NCI-H69 (cell line): ENCODE data around the gene MROH8.
"Not testable (repeated sequence)": the region's sequence is repeated elsewhere in the genome, so short reads cannot be mapped to it uniquely, and the experiment has no call there.

Experiments
- DNase-seq: peaks from one replicate; lab custom pipeline; 2025; lab: John Stamatoyannopoulos, UW

Gene MROH8

GRCh38 chr20:37090407-37090806 lies 88.9 kb downstream of the MROH8 start:
- DNase-seq: no peak

DNA sequence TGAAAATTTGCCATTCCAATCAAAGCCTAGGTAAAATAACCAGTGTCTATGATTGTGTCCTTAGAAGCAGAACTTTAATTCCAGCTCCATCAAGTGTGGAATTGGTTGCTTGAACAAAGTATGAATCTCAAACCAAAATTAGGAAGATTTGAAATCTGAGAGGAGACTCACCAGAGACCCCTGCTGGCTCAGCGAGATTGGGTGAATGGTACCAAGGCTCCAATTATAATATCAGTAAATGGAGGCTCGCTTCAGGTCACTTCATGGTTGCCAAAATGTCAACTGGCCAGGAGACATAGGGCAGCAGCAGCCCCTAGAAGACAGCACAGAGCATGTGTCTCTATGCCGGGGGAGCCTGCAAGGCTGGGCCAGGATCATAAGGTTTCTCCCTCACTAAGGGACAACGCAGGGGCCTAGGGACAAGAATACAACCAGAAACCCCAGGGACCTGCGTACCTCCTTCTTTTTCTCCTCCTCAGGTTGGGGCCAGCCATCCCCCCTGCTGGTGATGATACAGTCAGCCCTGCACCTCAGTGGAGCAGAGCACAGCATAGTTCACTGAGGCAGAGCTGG lies 97.5 kb downstream of the MROH8 start:
- DNase-seq: no peak

DNA sequence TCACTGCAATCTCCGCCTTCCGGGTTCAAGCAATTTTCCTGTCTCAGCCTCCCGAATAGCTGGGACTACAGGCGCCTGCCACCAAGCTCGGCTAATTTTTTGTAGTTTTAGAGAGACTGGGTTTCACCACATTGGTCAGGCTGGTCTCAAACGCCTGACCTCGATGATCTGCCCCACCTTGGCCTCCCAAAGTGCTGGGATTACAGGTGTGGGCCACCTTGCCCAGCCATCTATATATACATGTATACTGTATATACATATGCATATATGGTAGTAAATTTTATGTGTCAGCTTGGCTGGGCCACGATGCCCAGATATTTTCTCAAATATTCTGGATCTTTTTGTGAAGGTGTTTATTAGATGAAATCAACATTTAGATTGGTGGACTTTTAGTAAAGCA lies 102.3 kb downstream of the MROH8 start:
- no peak for DNase-seq

DNA sequence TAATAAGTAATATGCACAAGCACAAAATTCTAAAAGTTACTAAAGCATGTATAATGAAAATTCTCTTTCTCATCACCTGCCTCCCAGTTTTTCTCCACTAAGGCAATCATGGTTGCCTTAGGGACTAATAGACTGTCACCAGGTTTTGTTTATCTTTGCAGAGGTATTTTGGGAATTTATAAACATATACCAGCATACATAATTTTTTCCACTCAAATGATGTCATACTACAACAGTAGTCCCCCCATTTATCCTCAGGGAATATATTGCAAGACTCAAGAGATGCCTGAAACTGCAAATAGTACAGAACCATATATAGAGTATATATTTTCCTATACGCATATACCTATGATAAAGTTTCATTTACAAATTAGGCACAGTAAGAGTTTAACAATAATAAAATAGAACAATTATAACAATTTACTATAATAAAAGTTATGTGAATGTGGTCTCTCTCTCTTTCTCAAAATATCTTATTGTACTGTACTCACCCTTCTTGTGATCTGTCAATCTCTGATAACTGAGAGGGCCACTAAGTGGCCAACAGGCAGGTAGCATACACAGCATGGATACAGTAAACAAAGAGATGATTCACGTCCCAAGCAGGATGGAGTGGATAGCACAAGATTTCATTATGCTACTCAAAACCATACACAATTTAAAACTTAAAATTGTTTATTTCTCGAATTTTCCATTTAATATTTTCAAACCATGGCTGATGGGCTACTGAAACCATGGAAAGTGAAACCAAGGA lies 103.2 kb downstream of the MROH8 start:
- no peak for DNase-seq

- DNase-seq: no peak
Observed at GRCh38 chr20:37072293-37073196, 106.8 kb downstream of the MROH8 start.

DNA sequence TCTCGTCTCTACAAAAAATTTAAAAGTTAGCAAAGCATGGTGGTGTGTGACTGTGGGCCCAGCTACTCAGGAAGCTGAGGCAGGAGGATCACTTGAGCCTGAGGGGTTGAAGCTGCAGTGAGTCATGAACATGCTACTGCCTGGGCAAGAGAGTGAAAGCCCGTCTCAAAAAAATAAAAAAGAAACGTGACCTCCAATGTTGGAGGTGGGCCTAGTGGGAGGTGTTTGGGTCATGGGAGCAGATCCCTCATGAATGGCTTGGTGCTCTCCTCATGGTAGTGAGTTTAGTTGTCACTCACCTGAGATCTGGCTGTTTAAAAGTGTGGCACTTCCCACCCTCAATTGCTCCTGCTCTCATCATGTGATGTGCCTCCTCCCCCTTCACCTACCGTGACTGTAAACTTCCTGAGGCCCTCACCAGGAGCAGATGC lies 107.9 kb downstream of the MROH8 start:
- DNase-seq: no peak

- DNase-seq: not testable (repeated sequence)
Observed at GRCh38 chr20:37069563-37069962, 109.8 kb downstream of the MROH8 start.

- no peak for DNase-seq
Observed at GRCh38 chr20:37066168-37066567, 113.2 kb downstream of the MROH8 start.

- no peak for DNase-seq
Observed at GRCh38 chr20:37055276-37055675, 124.1 kb downstream of the MROH8 start.

DNA sequence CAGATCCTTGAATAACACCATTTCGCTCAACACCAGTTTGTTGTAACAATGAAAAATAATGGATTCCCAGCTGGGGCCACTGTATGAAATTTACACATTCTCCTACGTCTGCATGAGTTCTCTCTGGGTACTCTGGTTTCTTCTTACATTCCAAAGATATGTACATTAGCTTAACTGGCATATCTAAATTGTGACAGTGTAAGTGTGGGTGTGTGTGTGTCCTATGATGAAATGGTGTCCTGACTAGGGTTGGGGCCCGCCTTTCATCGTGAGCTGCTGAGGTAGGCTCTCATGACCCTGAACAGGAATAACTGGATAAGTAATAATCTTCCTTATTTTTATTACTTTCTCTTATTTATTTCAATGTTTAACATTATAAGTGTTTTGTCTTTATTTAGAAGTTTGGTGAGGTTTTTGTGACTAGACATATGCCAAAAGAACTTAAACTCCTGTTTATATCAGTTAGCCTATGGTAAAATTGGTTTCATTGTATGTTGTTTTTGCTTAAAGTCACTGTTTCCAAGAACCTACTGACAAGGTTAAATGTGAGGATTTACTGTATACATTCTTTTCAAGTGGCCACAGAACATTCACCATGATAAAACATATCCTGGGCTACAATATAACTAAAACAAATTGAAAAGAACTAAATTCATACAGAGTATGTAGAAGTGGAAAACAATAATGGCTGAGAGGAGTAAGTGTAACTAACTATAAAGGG lies 126.0 kb downstream of the MROH8 start:
- no peak for DNase-seq
